Subcutaneous adipose tissue (tissue), 4 donors: ENCODE results near the gene CARD16. TPM values are rescaled to one million over a fixed set of nuclear protein-coding genes. Genes with fewer than 3 reads are reported as not detected.

Experiments used
- CTCF ChIP-seq: fragments of 450-650 bp; IDR thresholded peaks from one replicate; pipeline ENCODE4 v1.5.1; 2016; ENCODE audit warnings: low read depth, mild to moderate bottlenecking, control low read depth, antibody characterized with exemption, moderate library complexity
- total RNA-seq, 4 donors: library from RNA; depleted of rRNA; stranded (reverse); fragments of >200 nt; gene quantifications; one replicate each; pipeline ENCODE4 v1.1.0, GENCODE V29; 2016

CARD16 gene
- total RNA-seq, 4 donors from 2014 or later: 8.6 to 27.0 (median 13.0) TPM

GRCh38 chr11:105049481-105049880 is 4.3 kb upstream of the CARD16 start:
- TF ChIP-seq CTCF: no peak

DNA sequence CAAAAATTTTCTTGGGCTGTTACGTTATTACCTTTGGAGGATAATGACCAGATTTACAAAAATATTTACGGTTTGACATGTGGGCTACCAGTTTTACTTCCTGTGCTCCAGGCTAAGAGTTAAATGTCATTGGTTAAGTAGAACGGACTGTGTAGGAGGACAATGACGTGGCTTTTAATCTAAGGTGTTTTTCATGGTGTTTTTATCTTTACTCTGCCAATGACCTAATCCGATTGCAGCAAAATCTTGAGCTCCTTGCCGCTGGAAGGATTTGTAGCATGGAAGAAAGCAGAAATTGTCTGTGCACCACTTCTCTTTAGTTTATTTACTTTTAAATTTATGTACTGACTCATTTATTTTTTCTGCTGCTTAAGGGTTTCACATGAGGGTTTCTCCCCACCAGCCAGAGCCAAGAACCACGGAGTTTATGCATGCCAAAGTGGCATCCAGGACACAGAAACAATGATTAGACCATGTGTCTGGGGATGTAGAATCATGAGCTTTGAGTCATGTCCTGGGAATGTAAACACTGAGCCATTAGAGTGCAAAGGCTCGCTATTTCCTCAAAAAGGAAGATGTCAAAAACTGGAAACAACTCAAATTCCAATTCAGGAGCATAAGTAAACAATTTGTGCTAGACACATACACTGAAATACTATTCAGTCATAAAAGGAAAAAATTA is 1.9 kb upstream of the CARD16 start:
- TF ChIP-seq CTCF: no peak

GRCh38 chr11:105045676-105046296 is 651 bp upstream of the CARD16 start:
- TF ChIP-seq CTCF: no peak

GRCh38 chr11:105042178-105042577 is 3.0 kb downstream of the CARD16 start:
- TF ChIP-seq CTCF: no peak

GRCh38 chr11:105040703-105041102 is 4.4 kb downstream of the CARD16 start:
- no peak for TF ChIP-seq CTCF

DNA sequence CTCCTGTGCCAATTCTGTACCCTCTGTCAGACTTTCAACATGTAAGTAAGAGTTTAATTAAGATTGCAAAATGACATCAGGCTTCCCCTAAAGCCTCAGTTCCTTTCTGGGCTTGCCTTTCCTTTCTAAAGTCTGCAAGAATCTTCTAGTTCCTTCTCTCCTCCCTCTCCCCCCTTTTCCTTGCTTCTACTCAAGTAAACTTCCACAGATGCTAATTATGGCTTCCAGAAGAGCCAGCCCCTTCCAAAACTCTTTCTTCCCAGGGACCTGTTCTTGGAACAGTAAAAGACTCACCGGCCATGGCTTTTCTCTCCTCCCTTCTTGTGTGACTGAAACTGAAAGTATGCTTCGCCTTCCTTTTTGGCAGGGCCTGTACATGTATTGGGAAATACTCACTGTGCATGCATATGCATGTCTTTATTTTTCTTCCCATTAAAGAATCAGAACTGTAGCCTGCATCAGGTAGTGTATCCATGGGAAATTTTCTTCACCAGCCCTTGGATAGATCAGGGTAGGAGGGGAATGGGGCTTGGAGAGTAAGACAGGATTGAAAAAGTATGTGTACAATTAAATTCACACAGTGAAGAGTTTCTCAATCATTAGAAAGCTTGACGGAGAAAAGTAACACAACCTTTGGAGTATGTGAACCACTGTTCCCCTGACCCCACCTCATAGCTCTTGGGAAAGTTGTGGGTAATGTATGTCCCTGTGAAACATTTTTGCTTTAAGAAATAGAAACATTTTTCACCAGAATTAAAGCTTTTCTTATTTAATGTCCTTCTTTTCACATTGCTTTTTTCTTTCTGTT is 10.1 kb downstream of the CARD16 start, which contains the start of gene CASP1:
Gene CASP1, minus strand, starts transcription at position 332 of the 808 bp plus-strand sequence. Its CDS starts 31 bp downstream, at position 301.
- TF ChIP-seq CTCF: no peak

- no peak for TF ChIP-seq CTCF
Measured at GRCh38 chr11:105033781-105034180, 11.4 kb downstream of the CARD16 start.
